Inflammatory macrophage (primary cell): ENCODE results near the gene STRBP.
A peak's percentile ranks its signal among the peaks of the same experiment; 100 is the strongest.
"Not testable (repeated sequence)": the region's sequence is repeated elsewhere in the genome, so short reads cannot be mapped to it uniquely, and the experiment has no call there.

Source experiments
- DNase-seq, 2 donors: peaks; one replicate each; pipeline ENCODE4 v3.0.0-alpha.2; 2020 to 2022
- total RNA-seq, 18 experiments: gene quantifications; one replicate each; lab custom pipeline; 2026; ENCODE audit warnings: mixed read lengths in 6 of 18, inconsistent platforms in 2 of 18; lab: John Stamatoyannopoulos, UW

Gene STRBP
- total RNA-seq: 7.8 to 57.2 (median 31.8) reads per million in 18 experiments

DNA sequence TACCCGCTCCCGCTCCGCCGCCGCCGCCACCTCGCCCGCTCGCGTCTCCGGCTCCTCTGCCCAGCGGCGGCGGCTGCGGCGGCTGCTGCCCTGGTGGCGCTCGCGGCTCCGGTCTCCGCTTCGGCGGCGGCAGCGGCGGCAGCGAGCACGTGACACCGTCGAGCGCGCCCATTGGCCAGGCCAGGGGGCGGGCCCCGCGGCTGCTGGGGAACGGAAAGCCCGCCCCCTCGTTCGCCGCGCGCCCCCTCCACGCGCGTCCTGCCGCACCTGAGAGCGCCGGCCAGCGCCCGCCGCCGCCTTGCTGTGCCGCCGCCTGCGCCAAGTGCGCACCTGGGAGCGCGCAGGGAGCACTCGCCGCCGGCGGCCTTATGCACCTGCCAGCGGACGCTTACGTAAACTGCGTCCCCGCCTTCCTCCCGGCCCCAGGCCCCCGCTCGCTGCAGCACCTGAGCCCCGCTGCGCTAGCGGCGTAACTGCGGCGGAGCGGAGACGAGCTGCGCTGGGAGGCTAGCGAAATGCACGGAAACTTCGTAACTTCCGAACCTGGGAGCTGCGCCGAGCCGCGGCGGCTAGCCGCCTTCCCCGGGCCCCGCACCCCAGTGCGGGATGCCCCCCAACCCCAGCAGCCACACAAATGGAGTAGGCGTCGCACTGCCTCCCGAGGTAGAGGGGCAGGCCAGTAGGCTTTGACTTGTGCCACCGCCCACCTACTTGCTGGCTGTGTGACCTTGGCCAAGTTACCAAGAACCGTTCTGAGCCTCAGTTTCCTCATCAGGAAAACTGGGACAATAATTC is at the start of gene STRBP:
Gene STRBP, minus strand, starts transcription at position 122 of the 795 bp plus-strand sequence. CDS start 84,452 bp downstream, outside the sequence.
- DNase-seq: peak; percentile 85 to 93

- DNase-seq: peak; percentile 82 to 89
Observed at GRCh38 chr9:123316053-123316718, 47.8 kb upstream of the STRBP start.

GRCh38 chr9:123315635-123316034 is 47.2 kb upstream of the STRBP start:
- DNase-seq: peak; percentile 41

GRCh38 chr9:123314617-123315016 is 46.2 kb upstream of the STRBP start:
- no peak for DNase-seq

- DNase-seq: no peak
Observed at GRCh38 chr9:123312306-123312877, 44.0 kb upstream of the STRBP start.

- DNase-seq: no peak
Observed at GRCh38 chr9:123311250-123311752, 42.9 kb upstream of the STRBP start.

GRCh38 chr9:123310551-123311249 is 42.3 kb upstream of the STRBP start:
- DNase-seq: no peak

- DNase-seq: no peak
Observed at GRCh38 chr9:123309611-123310010, 41.2 kb upstream of the STRBP start.

DNA sequence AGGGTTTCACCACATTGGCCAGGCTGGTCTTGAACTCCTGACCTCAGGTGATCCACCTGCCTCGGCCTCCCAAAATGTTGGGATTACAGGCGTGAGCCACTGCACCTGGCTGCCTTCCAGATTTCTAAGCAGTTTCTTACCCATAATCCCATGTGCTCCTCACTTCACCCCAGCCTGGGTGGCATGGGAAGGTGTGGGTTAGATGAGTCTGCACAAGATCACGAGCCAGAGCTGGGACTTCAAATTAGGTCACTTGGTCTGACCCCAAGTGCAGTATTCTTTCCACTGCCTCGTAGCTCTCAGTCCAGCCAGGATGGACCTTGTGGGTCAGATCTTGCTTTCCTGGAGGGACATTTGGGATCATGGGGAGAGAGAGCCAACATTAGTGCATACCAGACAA is 37.5 kb upstream of the STRBP start:
- no peak for DNase-seq

- no peak for DNase-seq
Observed at GRCh38 chr9:123304340-123304691, 35.9 kb upstream of the STRBP start.

DNA sequence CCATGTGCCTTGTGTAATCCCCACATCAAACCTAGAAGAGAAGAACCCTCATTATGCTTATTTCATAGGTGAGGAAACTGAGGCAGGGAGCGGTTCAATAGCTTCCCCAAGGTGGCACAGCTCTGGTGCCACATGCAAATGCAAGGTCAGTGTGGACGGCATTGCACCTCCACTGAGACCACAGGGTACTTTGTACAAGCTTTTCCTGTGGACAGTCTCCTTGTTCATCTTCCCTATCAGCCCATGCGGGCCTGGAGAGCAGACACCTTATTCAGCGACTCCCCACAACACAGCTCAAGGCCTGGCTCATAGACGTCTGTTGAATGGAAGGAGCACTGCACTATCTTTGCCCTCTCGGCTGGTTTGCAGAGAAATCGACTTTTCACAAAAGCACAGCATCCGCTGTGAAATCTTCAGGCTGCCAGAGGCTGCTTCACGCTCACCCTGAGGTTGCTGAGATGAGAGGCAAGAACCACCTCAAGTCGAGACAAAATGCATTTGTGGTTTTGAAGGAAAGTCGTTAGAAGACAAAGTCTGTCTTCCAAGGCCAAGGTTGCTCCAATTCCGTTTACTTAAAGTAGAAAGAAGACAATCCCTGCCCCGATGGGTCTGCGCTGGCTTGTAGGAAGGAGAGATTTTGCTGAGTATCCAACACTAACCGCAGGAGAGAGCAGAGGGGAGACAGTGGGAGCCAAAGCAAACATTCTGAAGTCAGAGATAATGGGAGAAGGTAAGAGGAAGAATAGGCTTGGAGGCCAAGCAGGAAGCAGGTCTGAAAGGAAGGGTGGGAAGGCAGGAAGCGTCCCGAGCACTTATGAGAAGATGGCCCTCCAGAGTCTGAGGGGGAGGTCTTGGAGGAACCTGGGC is 34.2 kb upstream of the STRBP start:
- no peak for DNase-seq

- not testable (repeated sequence) for DNase-seq
Observed at GRCh38 chr9:123301936-123302335, 33.5 kb upstream of the STRBP start.

- no peak for DNase-seq
Observed at GRCh38 chr9:123300554-123300953, 32.2 kb upstream of the STRBP start.

- no peak for DNase-seq
Observed at GRCh38 chr9:123299558-123300126, 31.3 kb upstream of the STRBP start.

- DNase-seq: no peak
Observed at GRCh38 chr9:123296174-123296573, 27.8 kb upstream of the STRBP start.

GRCh38 chr9:123291736-123292135 is 23.4 kb upstream of the STRBP start:
- no peak for DNase-seq

DNA sequence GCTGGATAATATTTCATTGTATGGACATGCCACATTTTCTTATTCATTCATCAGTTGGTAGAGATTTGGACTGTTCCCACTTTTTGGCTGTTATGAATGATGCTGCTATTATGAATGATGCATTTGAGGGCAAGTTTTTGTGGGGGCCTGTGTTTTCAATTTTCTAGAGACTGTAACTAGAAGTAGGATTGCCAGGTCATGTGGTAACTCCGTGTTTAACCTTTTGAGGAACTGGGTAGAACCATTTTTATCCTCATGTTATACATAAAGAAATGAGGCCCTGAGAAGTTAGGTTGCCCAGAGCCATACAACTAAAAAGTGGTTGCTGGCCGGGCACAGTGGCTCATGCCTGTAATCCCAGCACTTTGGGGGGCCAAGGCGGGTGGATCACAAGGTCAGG is 22.4 kb upstream of the STRBP start:
- no peak for DNase-seq

GRCh38 chr9:123287639-123288038 is 19.3 kb upstream of the STRBP start:
- DNase-seq: no peak

DNA sequence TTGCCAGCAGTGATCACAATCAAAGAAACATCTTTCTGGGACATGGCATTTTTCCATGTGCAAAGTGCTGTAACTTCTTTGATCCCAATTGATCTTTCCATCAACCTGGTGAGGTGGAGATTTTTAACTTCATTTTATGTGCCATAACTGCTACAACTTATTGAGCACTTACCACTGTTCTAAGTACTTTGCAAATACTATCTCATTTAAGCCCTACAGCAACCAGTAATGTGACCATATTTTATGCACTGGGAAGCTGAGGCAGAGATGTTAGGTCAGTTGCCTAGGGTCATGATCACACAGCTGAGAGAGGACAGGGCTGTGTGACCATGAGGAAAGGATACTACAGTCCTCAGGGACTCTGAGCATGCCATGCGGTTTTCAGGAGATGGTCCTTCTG is 17.9 kb upstream of the STRBP start:
- no peak for DNase-seq

DNA sequence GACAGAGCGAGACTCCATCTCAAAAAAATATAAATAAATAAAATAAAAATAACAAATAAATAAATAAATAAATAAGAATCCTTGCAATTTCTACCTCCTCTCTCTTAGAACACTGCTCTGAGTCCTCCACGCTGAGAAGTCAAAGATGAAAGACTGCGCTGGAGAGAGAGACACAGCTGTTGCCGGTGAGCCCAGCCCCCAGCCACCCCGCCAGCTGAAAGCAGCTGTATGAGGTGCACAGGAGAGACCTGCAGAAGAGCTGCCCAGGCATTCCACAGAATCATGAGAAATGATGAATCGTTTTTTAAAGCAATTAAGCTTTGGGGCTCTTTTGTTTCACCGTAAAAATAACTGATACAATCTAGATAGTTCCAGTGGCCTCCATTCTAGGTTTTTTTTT is 16.3 kb upstream of the STRBP start:
- no peak for DNase-seq

DNA sequence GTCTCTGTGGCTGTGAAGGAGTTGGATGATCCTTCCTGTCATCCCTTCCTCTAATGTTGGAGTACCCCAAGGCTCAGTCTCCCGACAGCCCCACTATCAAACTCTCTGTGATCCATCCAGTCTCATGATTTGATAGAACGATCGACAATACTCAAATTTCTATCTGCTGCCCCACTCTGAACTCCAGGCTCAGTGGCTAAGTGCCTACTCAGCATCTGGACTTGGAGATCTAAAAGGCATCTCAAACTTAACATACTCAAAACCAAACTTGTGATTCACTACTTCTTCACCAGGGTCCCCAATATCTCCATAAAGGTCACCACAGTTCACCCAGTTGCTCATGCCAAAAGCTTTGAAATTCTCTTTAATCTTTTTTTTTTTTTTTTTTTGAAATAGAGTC is 15.1 kb upstream of the STRBP start:
- DNase-seq: no peak

GRCh38 chr9:123283048-123283408 is 14.6 kb upstream of the STRBP start:
- DNase-seq: no peak
